Cardiac fibroblast (primary cell): ENCODE data around the gene KRTAP17-1.
"Not testable (repeated sequence)": the region's sequence is repeated elsewhere in the genome, so short reads cannot be mapped to it uniquely, and the experiment has no call there.

ENCODE experiments used
- DNase-seq, 2 donors: peaks; one replicate each; pipeline versions ENCODE4 v3.0.0 to v3.0.0-alpha.2; 2010; ENCODE audit warnings: low read depth in 2 of 2
- H3K4me3 ChIP-seq, 2 donors: replicated peaks in 1 of 2; 1 replicate in 1 of 2; 2 replicates in 1 of 2; pipeline ENCODE4 v1.5.1; 2011; ENCODE audit warnings: low read depth in 2 of 2, low read length in 2 of 2, mild to moderate bottlenecking in 2 of 2, moderate library complexity in 1 of 2
- TF ChIP-seq, protein P1 (sequence below): IDR thresholded peaks from one replicate; pipeline ENCODE4 v1.5.1; 2011; ENCODE audit warnings: low read depth, mild to moderate bottlenecking, low read length, inconsistent platforms

Gene KRTAP17-1

DNA sequence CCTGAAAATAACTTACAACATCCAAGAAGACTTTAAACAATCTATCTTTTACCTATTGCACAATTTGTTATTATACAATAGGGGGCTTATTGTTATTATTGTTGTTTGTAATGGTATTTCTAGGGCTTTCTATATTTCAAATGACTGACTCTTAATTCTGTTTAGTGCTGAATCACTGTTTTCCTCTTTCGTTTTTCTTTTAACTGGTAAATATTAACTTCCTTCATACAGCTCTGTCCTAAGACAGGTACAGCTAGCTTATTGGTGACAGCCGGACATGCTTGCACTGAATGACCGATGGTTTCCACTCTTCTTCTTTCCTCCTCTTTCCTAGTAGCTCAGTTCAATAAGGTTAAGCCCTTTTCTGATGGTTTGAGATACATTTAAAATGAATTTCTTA, 28.5 kb downstream of the KRTAP17-1 start:
- TF ChIP-seq, protein P1, sequence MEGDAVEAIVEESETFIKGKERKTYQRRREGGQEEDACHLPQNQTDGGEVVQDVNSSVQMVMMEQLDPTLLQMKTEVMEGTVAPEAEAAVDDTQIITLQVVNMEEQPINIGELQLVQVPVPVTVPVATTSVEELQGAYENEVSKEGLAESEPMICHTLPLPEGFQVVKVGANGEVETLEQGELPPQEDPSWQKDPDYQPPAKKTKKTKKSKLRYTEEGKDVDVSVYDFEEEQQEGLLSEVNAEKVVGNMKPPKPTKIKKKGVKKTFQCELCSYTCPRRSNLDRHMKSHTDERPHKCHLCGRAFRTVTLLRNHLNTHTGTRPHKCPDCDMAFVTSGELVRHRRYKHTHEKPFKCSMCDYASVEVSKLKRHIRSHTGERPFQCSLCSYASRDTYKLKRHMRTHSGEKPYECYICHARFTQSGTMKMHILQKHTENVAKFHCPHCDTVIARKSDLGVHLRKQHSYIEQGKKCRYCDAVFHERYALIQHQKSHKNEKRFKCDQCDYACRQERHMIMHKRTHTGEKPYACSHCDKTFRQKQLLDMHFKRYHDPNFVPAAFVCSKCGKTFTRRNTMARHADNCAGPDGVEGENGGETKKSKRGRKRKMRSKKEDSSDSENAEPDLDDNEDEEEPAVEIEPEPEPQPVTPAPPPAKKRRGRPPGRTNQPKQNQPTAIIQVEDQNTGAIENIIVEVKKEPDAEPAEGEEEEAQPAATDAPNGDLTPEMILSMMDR: no peak
- DNase-seq: no peak
- no peak overlapping the region for H3K4me3 ChIP-seq

DNA sequence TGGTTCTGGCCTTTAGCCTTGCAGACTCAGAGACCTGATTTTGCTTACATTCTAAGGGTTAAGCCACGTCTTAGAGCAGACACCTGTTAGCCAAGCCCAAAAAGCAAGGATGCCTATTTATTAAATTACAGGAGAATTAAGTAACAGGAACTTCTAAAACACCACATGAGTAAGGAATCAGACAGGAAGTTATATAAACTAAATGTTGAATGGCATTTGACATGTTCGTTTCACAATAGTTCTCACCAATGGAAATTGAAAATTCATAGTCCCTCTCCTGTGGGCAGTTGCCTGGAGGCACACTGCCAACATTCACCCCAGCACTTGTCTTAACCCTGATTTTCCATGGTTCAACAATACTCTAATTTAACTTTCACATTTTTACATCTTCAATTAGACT, 31.0 kb downstream of the KRTAP17-1 start:
- TF ChIP-seq, protein P1: no peak
- no peak for DNase-seq
- no peak overlapping the region for H3K4me3 ChIP-seq

DNA sequence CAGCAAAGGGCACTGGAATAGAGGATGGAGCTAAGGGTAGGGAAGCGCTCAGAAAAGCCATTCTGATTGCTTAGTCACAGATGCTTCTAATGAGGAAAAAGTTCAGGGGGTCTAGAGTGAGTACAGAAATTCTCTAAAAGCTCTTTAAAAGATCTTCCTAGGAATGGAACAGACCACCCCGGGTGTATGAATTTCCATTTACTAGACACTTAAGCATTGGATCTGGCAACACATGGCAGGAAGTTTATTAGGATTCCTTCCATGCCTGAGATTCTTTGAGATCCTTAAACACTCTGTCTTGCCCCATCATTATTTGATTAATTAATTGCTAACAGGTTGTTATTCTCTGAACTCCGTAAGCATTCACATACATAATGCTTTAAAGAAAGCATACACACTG, 31.5 kb downstream of the KRTAP17-1 start:
- TF ChIP-seq, protein P1: no peak
- no peak for DNase-seq
- no peak overlapping the region for H3K4me3 ChIP-seq

DNA sequence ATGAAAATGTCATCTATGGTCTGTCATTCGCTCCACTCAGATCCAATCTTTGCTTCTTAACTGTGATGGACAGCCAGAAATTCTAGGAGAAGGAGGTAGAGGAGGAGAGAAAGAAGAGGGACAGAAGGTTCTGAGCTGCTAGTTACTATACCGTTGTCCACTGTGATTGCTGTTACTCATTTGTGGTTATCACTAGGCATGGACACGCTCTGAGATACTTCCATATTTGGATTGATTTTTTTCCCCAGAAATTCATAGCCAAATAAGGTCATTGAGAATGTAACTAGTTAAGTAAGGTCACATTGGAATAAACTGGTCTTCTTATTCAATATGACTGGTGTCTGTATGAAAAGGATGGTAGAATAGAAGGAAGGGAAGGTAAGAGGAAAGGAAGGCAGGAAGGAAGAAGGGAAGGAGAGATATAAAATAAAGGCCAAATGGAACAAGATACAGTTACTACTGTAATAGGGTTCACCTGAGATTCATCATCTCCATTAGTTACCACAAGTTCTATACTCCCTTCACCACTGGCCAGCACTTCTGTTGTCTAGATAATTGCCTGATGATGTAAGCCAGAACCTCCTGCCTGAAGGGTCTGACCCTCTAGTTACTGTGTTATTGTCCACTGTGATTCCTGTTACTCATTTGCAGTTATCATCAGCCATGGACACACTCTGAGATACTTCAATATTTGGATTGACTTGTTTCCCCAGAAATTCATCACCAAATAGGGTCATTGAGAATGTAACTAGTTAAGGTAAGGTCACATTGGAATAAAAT, 37.1 kb downstream of the KRTAP17-1 start:
- DNase-seq: no peak

DNA sequence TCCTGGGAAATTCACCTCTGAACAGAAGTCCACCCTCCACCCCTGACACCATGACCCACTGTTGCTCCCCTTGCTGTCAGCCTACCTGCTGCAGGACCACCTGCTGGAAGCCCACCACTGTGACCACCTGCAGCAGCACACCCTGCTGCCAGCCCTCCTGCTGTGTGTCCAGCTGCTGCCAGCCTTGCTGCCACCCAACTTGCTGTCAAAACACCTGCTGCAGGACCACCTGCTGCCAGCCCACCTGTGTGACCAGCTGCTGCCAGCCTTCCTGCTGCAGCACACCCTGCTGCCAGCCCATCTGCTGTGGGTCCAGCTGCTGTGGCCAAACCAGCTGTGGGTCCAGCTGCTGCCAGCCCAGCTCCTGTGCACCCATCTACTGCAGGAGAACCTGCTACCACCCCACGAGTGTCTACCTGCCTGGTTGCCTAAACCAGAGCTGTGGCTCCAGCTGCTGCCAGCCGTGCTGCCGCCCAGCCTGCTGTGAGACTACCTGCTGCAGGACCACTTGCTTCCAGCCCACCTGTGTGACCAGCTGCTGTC, 39.8 kb downstream of the KRTAP17-1 start, which contains the start of gene KRTAP9-7:
Gene KRTAP9-7, plus strand, starts transcription at position 51 of the 543 bp plus-strand sequence. Its CDS starts 0 bp downstream, at position 51.
- not testable (repeated sequence) for H3K4me3 ChIP-seq, DNase-seq

More for the DNA sequence above, 37.1 kb downstream of the KRTAP17-1 start:
- TF ChIP-seq, protein P1: no peak
- no peak overlapping the region for H3K4me3 ChIP-seq

DNA sequence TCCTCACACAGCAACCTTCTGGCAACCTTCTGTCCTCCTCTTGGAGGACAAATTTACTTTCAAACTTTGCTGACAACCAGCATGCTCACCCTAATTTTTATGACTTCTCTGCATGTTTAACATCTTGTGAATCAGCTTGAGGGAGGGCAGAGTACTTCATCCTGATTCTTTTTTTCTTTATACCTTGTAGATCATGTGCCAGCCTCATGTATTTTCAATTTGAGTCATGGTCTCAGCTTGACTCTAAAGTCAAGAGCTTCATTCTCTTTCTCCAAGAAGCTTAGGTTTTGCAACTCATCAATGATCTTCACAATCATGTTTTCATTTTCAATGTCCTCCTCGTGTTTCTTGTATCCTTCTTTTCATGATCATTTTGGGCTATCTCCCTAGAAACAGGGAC, 43.7 kb downstream of the KRTAP17-1 start:
- TF ChIP-seq, protein P1: no peak
- DNase-seq: no peak

DNA sequence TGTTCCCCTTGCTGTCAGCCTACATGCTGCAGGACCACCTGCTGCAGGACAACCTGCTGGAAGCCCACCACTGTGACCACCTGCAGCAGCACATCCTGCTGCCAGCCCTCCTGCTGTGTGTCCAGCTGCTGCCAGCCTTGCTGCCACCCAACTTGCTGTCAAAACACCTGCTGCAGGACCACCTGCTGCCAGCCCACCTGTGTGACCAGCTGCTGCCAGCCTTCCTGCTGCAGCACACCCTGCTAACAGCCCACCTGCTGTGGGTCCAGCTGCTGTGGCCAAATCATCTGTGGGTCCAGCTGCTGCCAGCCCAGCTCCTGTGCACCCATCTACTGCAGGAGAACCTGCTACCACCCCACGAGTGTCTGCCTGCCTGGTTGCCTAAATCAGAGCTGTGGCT, 44.2 kb downstream of the KRTAP17-1 start:
- DNase-seq, H3K4me3 ChIP-seq: not testable (repeated sequence)

More for the DNA sequence above, 43.7 kb downstream of the KRTAP17-1 start:
- no peak overlapping the region for H3K4me3 ChIP-seq
